ENCODE results near the gene CD226. TPM values are rescaled to one million over a fixed set of nuclear protein-coding genes. Genes with fewer than 3 reads are reported as not detected.
"Not testable (repeated sequence)": the region's sequence is repeated elsewhere in the genome, so short reads cannot be mapped to it uniquely, and the experiment has no call there.

CD226 gene
- total RNA-seq, 2 donors from 2014 or later: 0.26 to 0.33 TPM

- intact Hi-C loops (cut with DNase I): no loop called here
- ATAC-seq: no peak
These were observed 18.5 kb downstream of the CD226 start for GRCh38 chr18:69929041-69929774.

DNA sequence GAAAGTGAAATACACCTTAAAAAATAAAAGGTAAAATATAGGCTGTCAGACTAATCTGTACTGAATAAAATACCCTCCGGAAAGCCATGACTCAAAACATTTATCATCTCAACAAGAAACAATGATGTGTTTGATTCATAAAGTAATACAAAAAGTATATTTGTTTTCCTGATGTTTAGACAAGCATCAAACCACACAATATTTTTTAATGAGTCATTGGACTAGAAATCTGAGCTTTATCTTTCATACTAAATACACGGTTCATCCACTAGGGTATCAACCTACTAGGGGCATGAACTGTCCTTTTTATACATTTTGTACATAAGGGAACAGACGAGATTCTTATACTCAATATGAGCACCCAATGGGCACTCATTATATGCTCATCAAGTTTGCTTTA lies 31.3 kb downstream of the CD226 start:
- TF ChIP-seq, protein P1, sequence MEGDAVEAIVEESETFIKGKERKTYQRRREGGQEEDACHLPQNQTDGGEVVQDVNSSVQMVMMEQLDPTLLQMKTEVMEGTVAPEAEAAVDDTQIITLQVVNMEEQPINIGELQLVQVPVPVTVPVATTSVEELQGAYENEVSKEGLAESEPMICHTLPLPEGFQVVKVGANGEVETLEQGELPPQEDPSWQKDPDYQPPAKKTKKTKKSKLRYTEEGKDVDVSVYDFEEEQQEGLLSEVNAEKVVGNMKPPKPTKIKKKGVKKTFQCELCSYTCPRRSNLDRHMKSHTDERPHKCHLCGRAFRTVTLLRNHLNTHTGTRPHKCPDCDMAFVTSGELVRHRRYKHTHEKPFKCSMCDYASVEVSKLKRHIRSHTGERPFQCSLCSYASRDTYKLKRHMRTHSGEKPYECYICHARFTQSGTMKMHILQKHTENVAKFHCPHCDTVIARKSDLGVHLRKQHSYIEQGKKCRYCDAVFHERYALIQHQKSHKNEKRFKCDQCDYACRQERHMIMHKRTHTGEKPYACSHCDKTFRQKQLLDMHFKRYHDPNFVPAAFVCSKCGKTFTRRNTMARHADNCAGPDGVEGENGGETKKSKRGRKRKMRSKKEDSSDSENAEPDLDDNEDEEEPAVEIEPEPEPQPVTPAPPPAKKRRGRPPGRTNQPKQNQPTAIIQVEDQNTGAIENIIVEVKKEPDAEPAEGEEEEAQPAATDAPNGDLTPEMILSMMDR (IDR thresholded peaks at IDR 0.05): no peak
- TF ChIP-seq POLR2A (IDR thresholded peaks at IDR 0.05): no peak

More at GRCh38 chr18:69929041-69929774, 18.5 kb downstream of the CD226 start:
- 88 to 89% methylated on average over 5 of the region's 5 CpGs for WGBS, 2 donors
- no peak for DNase-seq
- no peak overlapping the region for H3K4me3 ChIP-seq
- H3K27ac ChIP-seq: no peak overlapping the region
- no peaks in the 10 kb centered on the region for H3K36me3 ChIP-seq (replicated peaks in 1 of 2; ENCODE audit: insufficient read depth in 1 of 2, low read depth in 2 of 2)
- H3K4me1 ChIP-seq: no peaks in the 10 kb centered on the region
- TF ChIP-seq, protein P1 (IDR thresholded peaks at IDR 0.05): no peak
- no peak for TF ChIP-seq POLR2A (IDR thresholded peaks at IDR 0.05)
- H3K27me3 ChIP-seq: no peaks in the 10 kb centered on the region
- no peaks in the 10 kb centered on the region for H3K9me3 ChIP-seq

DNA sequence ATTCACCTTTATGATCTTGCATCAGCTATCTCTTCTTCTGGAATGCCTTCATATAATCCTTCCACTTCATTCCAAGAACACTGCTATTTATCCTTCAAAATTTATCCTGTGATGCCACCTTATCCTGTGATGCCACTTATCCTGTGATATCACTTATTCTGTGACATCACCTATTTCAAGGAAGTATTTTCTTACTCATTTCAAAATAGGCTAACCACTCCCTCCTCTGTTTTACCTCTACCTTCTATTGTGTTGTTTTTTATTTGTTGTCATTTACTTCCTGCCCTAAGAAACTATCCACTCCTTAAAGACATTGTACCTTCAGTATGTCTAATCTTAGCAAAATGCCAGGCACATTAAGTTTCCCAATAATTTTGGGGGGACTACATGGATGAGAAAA lies 38.8 kb downstream of the CD226 start:
- DNase-seq (no peak), ATAC-seq (no peak)
- Histone ChIP-seq H3K4me1 (no peaks in the 10 kb centered on the region), H3K9me3 (no peaks in the 10 kb centered on the region), H3K27ac (no peak overlapping the region), H3K27me3 (no peaks in the 10 kb centered on the region), H3K4me3 (no peak overlapping the region), H3K36me3 (replicated peaks in 1 of 2; ENCODE audit: insufficient read depth in 1 of 2, low read depth in 2 of 2) (no peaks in the 10 kb centered on the region)
- TF ChIP-seq, protein P1 (IDR thresholded peaks at IDR 0.05): no peak
- no peak for TF ChIP-seq POLR2A (IDR thresholded peaks at IDR 0.05)
- intact Hi-C loops (cut with DNase I): no loop called here

More for the DNA sequence above, 31.3 kb downstream of the CD226 start:
- Histone ChIP-seq H3K9me3 (no peaks in the 10 kb centered on the region), H3K4me3 (no peak overlapping the region), H3K4me1 (no peaks in the 10 kb centered on the region), H3K36me3 (replicated peaks in 1 of 2; ENCODE audit: insufficient read depth in 1 of 2, low read depth in 2 of 2) (no peaks in the 10 kb centered on the region), H3K27me3 (no peaks in the 10 kb centered on the region), H3K27ac (no peak overlapping the region)
- DNase-seq (no peak), ATAC-seq (no peak)
- intact Hi-C loops (cut with DNase I): no loop called here
- 62 to 75% methylated on average over 3 of the region's 3 CpGs for WGBS, 2 donors

DNA sequence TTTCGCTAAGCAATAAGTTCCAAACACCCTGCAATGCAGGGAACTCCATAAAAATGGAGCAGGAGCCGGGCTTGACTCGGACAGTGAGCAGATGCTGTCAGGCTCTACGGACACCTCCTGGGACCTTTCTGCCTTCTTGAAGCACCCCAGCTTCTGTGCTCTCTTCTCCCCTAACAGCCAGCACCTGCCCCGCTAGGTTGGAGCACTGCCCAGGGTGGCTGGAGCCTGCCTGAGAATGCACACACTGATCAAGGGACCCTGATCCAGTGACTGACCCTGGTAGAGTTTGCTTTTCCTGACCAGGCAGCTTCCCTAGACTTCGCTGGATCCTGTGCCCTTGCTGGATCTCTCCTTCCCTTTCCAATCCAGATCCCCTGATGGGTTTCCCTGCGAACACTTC lies 40.9 kb downstream of the CD226 start:
- intact Hi-C loops (cut with DNase I): no loop called here
- 91 to 95% methylated on average over 7 of the region's 7 CpGs for WGBS, 2 donors
- no peaks in the 10 kb centered on the region for H3K27me3 ChIP-seq
- H3K36me3 ChIP-seq (replicated peaks in 1 of 2; ENCODE audit: insufficient read depth in 1 of 2, low read depth in 2 of 2): no peaks in the 10 kb centered on the region
- ATAC-seq (no peak), DNase-seq (no peak)
- H3K27ac ChIP-seq: no peak overlapping the region
- H3K9me3 ChIP-seq: no peaks in the 10 kb centered on the region
- no peaks in the 10 kb centered on the region for H3K4me1 ChIP-seq
- no peak for TF ChIP-seq POLR2A (IDR thresholded peaks at IDR 0.05)
- TF ChIP-seq, protein P1 (IDR thresholded peaks at IDR 0.05): no peak
- H3K4me3 ChIP-seq: no peak overlapping the region

- no peak for ATAC-seq
- no peak overlapping the region for H3K27ac ChIP-seq
- H3K9me3 ChIP-seq: no peaks in the 10 kb centered on the region
- no peak overlapping the region for H3K4me3 ChIP-seq
- no peaks in the 10 kb centered on the region for H3K27me3 ChIP-seq
- 83 to 88% methylated on average over 2 of the region's 2 CpGs for WGBS, 2 donors
- TF ChIP-seq, protein P1 (IDR thresholded peaks at IDR 0.05): no peak
- TF ChIP-seq POLR2A (IDR thresholded peaks at IDR 0.05): no peak
- intact Hi-C loops (cut with DNase I): no loop called here
- DNase-seq: no peak
- H3K4me1 ChIP-seq: no peaks in the 10 kb centered on the region
- no peaks in the 10 kb centered on the region for H3K36me3 ChIP-seq (replicated peaks in 1 of 2; ENCODE audit: insufficient read depth in 1 of 2, low read depth in 2 of 2)
These were observed 46.7 kb downstream of the CD226 start for GRCh38 chr18:69900941-69901340.

- ATAC-seq; H3K27ac ChIP-seq; H3K4me1 ChIP-seq; H3K9me3 ChIP-seq; H3K36me3 ChIP-seq (replicated peaks in 1 of 2; ENCODE audit: insufficient read depth in 1 of 2, low read depth in 2 of 2); DNase-seq; H3K4me3 ChIP-seq; H3K27me3 ChIP-seq; intact Hi-C loops (cut with DNase I): not testable (repeated sequence)
- WGBS, 2 donors: 80 to 84% methylated on average over 4 of the region's 4 CpGs
These were observed 48.3 kb downstream of the CD226 start for GRCh38 chr18:69899154-69899923.
